K562 (cell line): ENCODE results near the gene NMNAT2. TPM values are rescaled to one million over a fixed set of nuclear protein-coding genes. Genes with fewer than 3 reads are reported as not detected.

ENCODE experiments used
- ATAC-seq: fragments of 200-7000 bp; cut with Tn5 transposase; 3 replicates; pipeline ENCODE4 v1.9.1; 2020; ENCODE audit warnings: moderate library complexity
- BruUV-seq: library from RNA; stranded (reverse); fragments of 400-500 nt; replicated peaks from 2 replicates; lab custom pipeline; 2021; lab: Mats Ljungman, UMichigan
- CTCF ChIA-PET: fragments of 300-600 bp; formaldehyde crosslinking; extraction: SDS; loops from one replicate; lab custom pipeline; 2021; ENCODE audit warnings: low intra/inter-chr PET ratio; lab: Yijun Ruan, JAX
- POLR2A ChIA-PET: fragments of 300-600, 350-650 bp; sonication (Branson Sonifier 250); formaldehyde crosslinking; extraction: SDS; loops from one replicate; lab custom pipeline; 2021; ENCODE audit warnings: antibody characterized with exemption, inconsistent platforms; lab: Yijun Ruan, JAX
- DNase-seq, 4 experiments: peaks; one replicate each; pipeline versions ENCODE4 v3.0.0 to v3.0.0-alpha.2; 2011 to 2018; ENCODE audit warnings: low spot score in 3 of 4, mixed read lengths in 3 of 4; ENCODE audit errors: extremely low read depth in 1 of 4
- FAIRE-seq: peaks from 2 replicates; lab custom pipeline; 2011; peaks lifted over from hg19 to GRCh38; lab: Jason Lieb, UNC
- H2AFZ ChIP-seq: 2 replicates; pipeline ENCODE4 v1.6.0; 2011; ENCODE audit warnings: low read depth, low read length, control low read depth, inconsistent platforms
- H3K27ac ChIP-seq: fragments of 200-600 bp; 3 replicates; pipeline ENCODE4 v1.8.0; 2011; ENCODE audit warnings: low read depth, mild to moderate bottlenecking, control low read depth, inconsistent platforms, low read length, moderate library complexity, mixed read lengths; ENCODE audit errors: extremely low read depth
- H3K27me3 ChIP-seq, 2 experiments: fragments of 300-600 bp in 1 of 2; 2 replicates in 1 of 2; 3 replicates in 1 of 2; pipeline versions ENCODE4 v1.6.0 to v1.8.0; 2011; ENCODE audit warnings: inconsistent platforms in 2 of 2, low read length in 2 of 2, mild to moderate bottlenecking in 1 of 2, mixed read lengths in 1 of 2, moderate library complexity in 1 of 2; ENCODE audit not compliant: control insufficient read depth in 2 of 2, insufficient read depth in 2 of 2
- H3K36me3 ChIP-seq: fragments of 300-600 bp; 3 replicates; pipeline ENCODE4 v1.8.0; 2011; ENCODE audit warnings: mild to moderate bottlenecking, low read length, inconsistent platforms; ENCODE audit not compliant: control insufficient read depth, insufficient read depth
- H3K4me1 ChIP-seq, 2 experiments: fragments of 200-600 bp in 1 of 2; replicated peaks in 1 of 2; 2 replicates in 1 of 2; 3 replicates in 1 of 2; pipeline versions ENCODE4 v1.5.1 to v1.8.0; 2011; ENCODE audit warnings: inconsistent platforms in 2 of 2, low read length in 2 of 2, mild to moderate bottlenecking in 1 of 2, mixed read lengths in 1 of 2, moderate library complexity in 1 of 2; ENCODE audit not compliant: control insufficient read depth in 2 of 2, insufficient read depth in 2 of 2
- H3K4me2 ChIP-seq: 2 replicates; pipeline ENCODE4 v1.6.1; 2011; ENCODE audit warnings: low read length, control low read depth, inconsistent platforms, mixed read lengths; ENCODE audit not compliant: insufficient read depth
- H3K4me3 ChIP-seq: fragments of 200-600 bp; sonication (generic), shearing (Covaris generic); 2 replicates; pipeline ENCODE4 v1.5.1; 2016; ENCODE audit warnings: control low read depth, inconsistent platforms
- H3K79me2 ChIP-seq: fragments of 200-600 bp; 3 replicates; pipeline ENCODE4 v1.8.0; 2011; ENCODE audit warnings: low read length, inconsistent platforms; ENCODE audit not compliant: control insufficient read depth, insufficient read depth
- H3K9ac ChIP-seq, 2 experiments: 2 replicates each; pipeline versions ENCODE4 v1.6.0 to v1.6.1; 2011; ENCODE audit warnings: low read depth in 2 of 2, low read length in 2 of 2, control low read depth in 1 of 2, inconsistent platforms in 1 of 2, mild to moderate bottlenecking in 1 of 2, mixed read lengths in 1 of 2; ENCODE audit not compliant: insufficient read depth in 1 of 2
- H3K9me1 ChIP-seq: one replicate; pipeline ENCODE4 v1.6.0; 2011; ENCODE audit warnings: inconsistent platforms, mild to moderate bottlenecking, low read length, moderate library complexity; ENCODE audit not compliant: control insufficient read depth, insufficient read depth
- H3K9me3 ChIP-seq: replicated peaks from 2 replicates; pipeline ENCODE4 v1.5.1; 2011; ENCODE audit warnings: low read depth, low read length, inconsistent platforms; ENCODE audit not compliant: control insufficient read depth, insufficient read depth
- H4K20me1 ChIP-seq: replicated peaks from 2 replicates; pipeline ENCODE4 v1.6.1; 2011; ENCODE audit warnings: low read length, inconsistent platforms, mixed read lengths; ENCODE audit not compliant: control insufficient read depth, insufficient read depth
- ASH1L ChIP-seq: fragments of 450-650 bp; IDR thresholded peaks from 2 replicates; pipeline ENCODE4 v1.6.1; 2018; ENCODE audit warnings: borderline replicate concordance, mild to moderate bottlenecking, low read depth; ENCODE audit not compliant: partially characterized antibody
- ATF6 ChIP-seq: sonication (generic); formaldehyde crosslinking; IDR thresholded peaks from 2 replicates; pipeline ENCODE4 v1.4.0; 2020; ENCODE audit warnings: mild to moderate bottlenecking, missing genetic modification reagents
- BRCA1 ChIP-seq, 2 experiments: fragments of 450-650 bp in 1 of 2; sonication (generic) in 1 of 2; formaldehyde crosslinking in 1 of 2; IDR thresholded peaks; 2 replicates each; pipeline versions ENCODE4 v1.5.0 to v1.6.1; 2017 to 2020; ENCODE audit warnings: mild to moderate bottlenecking in 1 of 2, missing genetic modification reagents in 1 of 2
- CHD2 ChIP-seq: IDR thresholded peaks from 2 replicates; pipeline ENCODE4 v1.6.1; 2011; ENCODE audit warnings: low read depth, low read length
- LCOR ChIP-seq: sonication (generic); formaldehyde crosslinking; IDR thresholded peaks from 2 replicates; pipeline ENCODE4 v1.8.0; 2022; ENCODE audit warnings: mild to moderate bottlenecking, missing genetic modification reagents
- MIER1 ChIP-seq: fragments of 450-650 bp; IDR thresholded peaks from 2 replicates; pipeline ENCODE4 v1.6.1; 2016; ENCODE audit warnings: antibody characterized with exemption, mild to moderate bottlenecking, low read depth
- NFE2 ChIP-seq: IDR thresholded peaks from 2 replicates; pipeline ENCODE4 v1.6.1; 2014; ENCODE audit warnings: antibody characterized with exemption, low read depth
- SFPQ ChIP-seq: fragments of 200-400 bp; formaldehyde crosslinking; IDR thresholded peaks from 2 replicates; pipeline ENCODE4 v1.6.1; 2017; ENCODE audit warnings: mild to moderate bottlenecking, low read depth, low read length, moderate library complexity
- TEAD2 ChIP-seq: fragments of 450-650 bp; IDR thresholded peaks from 2 replicates; pipeline ENCODE4 v1.6.1; 2016; ENCODE audit warnings: missing genetic modification characterization, control low read depth, missing compliant biosample characterization
- VEZF1 ChIP-seq: fragments of 200-800 bp; sonication (Bioruptor generic); IDR thresholded peaks from 2 replicates; pipeline ENCODE4 v1.6.1; 2017; ENCODE audit warnings: missing genetic modification characterization, missing compliant biosample characterization
- ZKSCAN3 ChIP-seq: fragments of 250-450 bp; sonication (Bioruptor Pico); IDR thresholded peaks from 2 replicates; pipeline ENCODE4 v1.4.0; 2020
- ZNF224 ChIP-seq: sonication (generic); formaldehyde crosslinking; IDR thresholded peaks from 2 replicates; pipeline ENCODE4 v1.8.0; 2022; ENCODE audit warnings: mild to moderate bottlenecking, missing genetic modification reagents
- ZNF274 ChIP-seq: IDR thresholded peaks from 2 replicates; pipeline ENCODE4 v1.6.1; 2011; ENCODE audit warnings: low read depth, mild to moderate bottlenecking, low read length, moderate library complexity, borderline replicate concordance
- ZNF311 ChIP-seq: fragments of 250-450 bp; sonication (Bioruptor Pico); IDR thresholded peaks from 2 replicates; pipeline ENCODE4 v1.4.0; 2020; ENCODE audit warnings: mild to moderate bottlenecking, moderate library complexity
- ZNF583 ChIP-seq: fragments of 250-450 bp; sonication (Bioruptor Pico); IDR thresholded peaks from 2 replicates; pipeline ENCODE4 v1.4.0; 2020
- WGBS: fragments of 100-300 bp; shearing (Covaris generic); methylation state at CpG from one replicate; pipeline ENCODE4 v1.1.6; 2016; ENCODE audit warnings: low coverage, mixed read lengths; ENCODE audit not compliant: insufficient coverage; ENCODE audit errors: missing lambda C conversion rate; 5-methylcytosine and 5-hydroxymethylcytosine counted together
- in situ Hi-C: fragments of 300-500 bp; cut with MboI; formaldehyde crosslinking; loops from 4 replicates; pipeline ENCODE4 v1.15.0; 2018; ENCODE audit warnings: inconsistent platforms, mixed read lengths
- intact Hi-C: fragments of 100-400 bp; cut with micrococcal nuclease; formaldehyde crosslinking; loops from 2 replicates; pipeline ENCODE4 v1.14.2; 2022
- polyA plus RNA-seq, 8 experiments: library from polyadenylated mRNA; depleted of rRNA in 4 of 8; stranded (reverse) in 5 of 8; unstranded in 3 of 8; fragments of >200 nt; fragmentation: Nextera tagmentation in 2 of 8; fragmentation: Illumina TruSeq in 1 of 8; extraction: Ambion mirVana in 2 of 8; extraction: Trizol in 1 of 8; gene quantifications; 2 replicates each; pipeline versions ENCODE4 v1.2.1 to v1.2.3, GENCODE V29; 2011 to 2014; ENCODE audit warnings: inconsistent platforms in 1 of 8, missing spikeins in 1 of 8
- total RNA-seq, 7 experiments: library from RNA; depleted of rRNA in 6 of 7; stranded (reverse); fragments of >200 nt in 6 of 7; fragmentation: Illumina TruSeq in 2 of 7; extraction: Trizol in 2 of 7; gene quantifications; 2 replicates each; pipeline versions ENCODE4 v1.2.1 to v1.2.3, GENCODE V29; 2011 to 2021; ENCODE audit warnings: low replicate concordance in 1 of 7
- TF ChIP-seq, protein P1 (sequence below): fragments of 450-650 bp; formaldehyde crosslinking; IDR thresholded peaks from 2 replicates; pipeline ENCODE4 v1.4.0; 2020; ENCODE audit warnings: mild to moderate bottlenecking

NMNAT2 gene
- total and polyA plus RNA-seq, 9 of the 15 experiments (the other 6 are each of a cell fraction or from before 2014, with no cell fraction given): not detected

DNA sequence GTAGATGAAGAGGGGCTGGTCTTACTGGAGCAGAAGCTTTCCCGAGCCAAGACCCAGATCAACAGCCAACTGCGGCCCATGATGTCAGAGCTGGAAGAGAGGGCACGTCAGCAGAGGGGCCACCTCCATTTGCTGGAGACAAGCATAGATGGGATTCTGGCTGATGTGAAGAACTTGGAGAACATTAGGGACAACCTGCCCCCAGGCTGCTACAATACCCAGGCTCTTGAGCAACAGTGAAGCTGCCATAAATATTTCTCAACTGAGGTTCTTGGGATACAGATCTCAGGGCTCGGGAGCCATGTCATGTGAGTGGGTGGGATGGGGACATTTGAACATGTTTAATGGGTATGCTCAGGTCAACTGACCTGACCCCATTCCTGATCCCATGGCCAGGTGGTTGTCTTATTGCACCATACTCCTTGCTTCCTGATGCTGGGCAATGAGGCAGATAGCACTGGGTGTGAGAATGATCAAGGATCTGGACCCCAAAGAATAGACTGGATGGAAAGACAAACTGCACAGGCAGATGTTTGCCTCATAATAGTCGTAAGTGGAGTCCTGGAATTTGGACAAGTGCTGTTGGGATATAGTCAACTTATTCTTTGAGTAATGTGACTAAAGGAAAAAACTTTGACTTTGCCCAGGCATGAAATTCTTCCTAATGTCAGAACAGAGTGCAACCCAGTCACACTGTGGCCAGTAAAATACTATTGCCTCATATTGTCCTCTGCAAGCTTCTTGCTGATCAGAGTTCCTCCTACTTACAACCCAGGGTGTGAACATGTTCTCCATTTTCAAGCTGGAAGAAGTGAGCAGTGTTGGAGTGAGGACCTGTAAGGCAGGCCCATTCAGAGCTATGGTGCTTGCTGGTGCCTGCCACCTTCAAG lies 174.8 kb downstream of the NMNAT2 start:
- BruUV-seq: no TSS peak
- no peaks in the 10 kb centered on the region for H3K4me1 ChIP-seq
- ChIA-PET CTCF (no interaction called here), POLR2A (no interaction called here)
- peaks cover 6 to 21% of the 10 kb centered on the region in 2 experiments for H3K27me3 ChIP-seq
- H3K9me3 ChIP-seq: no peaks in the 10 kb centered on the region
- no peak overlapping the region for H3K27ac ChIP-seq
- no peak for ATAC-seq
- H3K36me3 ChIP-seq: no peaks in the 10 kb centered on the region
- H3K9ac ChIP-seq: no peak overlapping the region
- H2AFZ ChIP-seq: no peak overlapping the region
- no peak overlapping the region for H3K4me3 ChIP-seq
- no peaks in the 10 kb centered on the region for H3K79me2 ChIP-seq
- intact Hi-C loops: no loop called here
- no peak for DNase-seq
- no peak for FAIRE-seq
- no peak overlapping the region for H3K4me2 ChIP-seq
- no peaks in the 10 kb centered on the region for H3K9me1 ChIP-seq
- 0% methylated on average over 5 of the region's 5 CpGs for WGBS
- in situ Hi-C loops: loop anchor here (25.0 kb wide), 1 partner anchor 281 kb away; the partner anchor contains the start of gene SHCBP1L
- H4K20me1 ChIP-seq: no peaks in the 10 kb centered on the region
- TF ChIP-seq BRCA1 (IDR thresholded peaks at IDR 0.05) (no peak), BRCA1 (CRISPR knock-in tag; IDR thresholded peaks at IDR 0.05) (no peak), MIER1 (no peak), NFE2 (no peak), ZNF224 (CRISPR knock-in tag) (no peak), SFPQ (no peak), LCOR (CRISPR knock-in tag) (no peak), ATF6 (no peak), ZKSCAN3 (CRISPR knock-in tag) (no peak), CHD2 (no peak), TEAD2 (no peak), ASH1L (no peak), VEZF1 (CRISPR knock-in tag) (no peak), ZNF583 (no peak), ZNF311 (CRISPR knock-in tag) (no peak), ZNF274 (no peak)
- TF ChIP-seq, protein P1, sequence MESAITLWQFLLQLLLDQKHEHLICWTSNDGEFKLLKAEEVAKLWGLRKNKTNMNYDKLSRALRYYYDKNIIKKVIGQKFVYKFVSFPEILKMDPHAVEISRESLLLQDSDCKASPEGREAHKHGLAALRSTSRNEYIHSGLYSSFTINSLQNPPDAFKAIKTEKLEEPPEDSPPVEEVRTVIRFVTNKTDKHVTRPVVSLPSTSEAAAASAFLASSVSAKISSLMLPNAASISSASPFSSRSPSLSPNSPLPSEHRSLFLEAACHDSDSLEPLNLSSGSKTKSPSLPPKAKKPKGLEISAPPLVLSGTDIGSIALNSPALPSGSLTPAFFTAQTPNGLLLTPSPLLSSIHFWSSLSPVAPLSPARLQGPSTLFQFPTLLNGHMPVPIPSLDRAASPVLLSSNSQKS (CRISPR knock-in tag): no peak
